Measurements from ENCODE around the gene IL1R2. TPM values are rescaled to one million over a fixed set of nuclear protein-coding genes. Genes with fewer than 3 reads are reported as not detected.

IL1R2 gene
- total RNA-seq, 1 donor from 2014 or later, result 101 TPM

DNA sequence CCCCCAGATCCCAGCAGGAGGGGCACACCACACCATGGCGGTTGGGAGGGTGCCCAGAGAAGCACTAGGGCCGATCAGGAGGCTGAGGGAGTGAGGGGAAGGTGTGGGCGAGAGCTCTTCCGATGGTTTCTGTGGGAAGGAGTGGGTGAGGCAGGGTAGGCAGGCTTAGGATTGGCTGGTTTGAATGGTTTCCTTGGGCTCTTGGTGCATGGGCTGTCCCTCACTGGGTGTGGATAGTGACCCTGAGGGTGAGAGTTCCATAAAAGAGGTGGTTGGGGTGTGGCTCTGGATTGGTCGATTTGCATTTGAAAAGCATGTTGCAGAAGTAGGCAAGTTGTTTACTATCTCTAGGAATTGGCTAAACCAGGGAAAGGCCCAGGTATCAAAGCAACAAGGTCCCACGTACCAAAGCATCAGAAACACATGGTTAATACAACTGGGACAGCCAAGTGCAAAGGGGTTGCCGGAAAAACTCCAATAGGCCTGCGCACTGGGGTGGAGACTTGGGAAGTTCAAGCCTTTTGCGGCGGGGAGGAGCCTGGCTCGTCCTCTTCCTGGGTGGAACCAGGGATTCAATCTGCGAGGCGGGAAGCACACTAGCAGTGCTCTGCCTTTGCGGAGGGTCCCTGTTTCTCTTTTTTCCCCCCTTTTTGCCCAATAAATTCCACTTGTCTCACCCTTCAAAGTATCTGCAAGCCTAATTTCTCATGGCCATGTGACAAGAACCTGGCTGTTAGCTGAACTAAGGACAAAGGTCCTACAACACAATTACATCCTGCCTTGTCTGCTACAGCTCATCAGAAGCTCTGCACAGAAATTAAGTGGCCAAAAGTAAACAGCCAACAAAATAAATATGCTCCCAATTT is 43.2 kb downstream of the IL1R2 start:
- no peak for DNase-seq (ENCODE audit: low spot score)

DNA sequence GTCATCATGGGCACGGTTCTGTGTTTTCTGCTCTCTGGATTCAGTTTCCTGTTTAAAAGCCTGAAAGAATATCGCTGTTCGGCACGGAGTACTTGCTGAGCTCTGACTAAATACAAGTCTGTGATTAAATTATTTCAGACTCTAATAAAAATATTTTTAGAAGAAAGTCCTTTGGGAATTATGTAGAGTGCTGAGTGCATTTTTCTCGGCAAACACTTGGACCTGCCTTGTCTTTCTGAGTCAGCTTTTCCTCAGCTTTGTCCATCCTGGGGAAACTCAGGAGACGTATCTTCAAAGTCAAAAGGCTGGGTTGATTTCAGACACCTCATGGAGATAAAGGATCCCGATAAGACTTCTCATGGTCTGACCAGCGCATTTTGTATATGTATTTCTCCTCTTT is 45.9 kb downstream of the IL1R2 start:
- no peak for DNase-seq (ENCODE audit: low spot score)

DNA sequence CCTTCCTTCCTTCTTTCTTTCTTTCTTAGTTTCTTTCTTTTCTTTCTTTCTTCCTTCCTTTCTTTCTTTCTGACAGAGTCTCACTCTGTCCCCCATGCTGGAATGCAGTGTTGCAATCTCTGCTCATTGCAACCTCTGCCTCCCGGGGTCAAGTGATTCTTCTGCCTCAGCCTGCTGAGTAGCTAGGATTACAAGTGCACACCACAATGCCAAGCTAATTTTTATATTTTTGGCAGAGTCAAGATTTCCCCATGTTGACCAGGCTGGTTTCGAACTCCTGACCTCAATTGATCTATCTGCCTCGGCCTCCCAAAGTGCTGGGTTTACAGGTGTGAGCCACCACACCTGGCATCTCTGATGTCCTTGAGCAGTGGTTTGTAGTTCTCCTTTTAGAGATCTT is 48.5 kb downstream of the IL1R2 start:
- DNase-seq (ENCODE audit: low spot score), result no peak

DNA sequence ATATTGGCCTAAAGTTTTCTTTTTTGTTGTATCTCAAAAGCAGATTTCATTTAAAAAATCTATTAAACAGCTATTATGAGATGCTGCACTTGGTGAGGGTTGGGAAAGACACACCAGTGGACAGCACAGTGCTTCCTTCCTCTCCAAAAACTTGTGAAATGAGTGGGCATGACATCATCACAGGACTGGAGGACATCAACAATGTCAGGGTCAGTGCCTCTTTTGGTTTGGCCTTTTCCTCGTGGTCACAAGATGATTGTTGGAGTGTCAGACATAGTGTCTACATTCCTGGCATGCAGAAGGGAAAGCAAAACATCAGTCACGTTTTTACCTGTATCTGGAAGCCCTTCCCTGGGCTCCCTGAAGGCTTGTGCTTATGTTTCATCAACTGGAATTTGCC is 49.6 kb downstream of the IL1R2 start:
- DNase-seq (ENCODE audit: low spot score), result no peak

DNA sequence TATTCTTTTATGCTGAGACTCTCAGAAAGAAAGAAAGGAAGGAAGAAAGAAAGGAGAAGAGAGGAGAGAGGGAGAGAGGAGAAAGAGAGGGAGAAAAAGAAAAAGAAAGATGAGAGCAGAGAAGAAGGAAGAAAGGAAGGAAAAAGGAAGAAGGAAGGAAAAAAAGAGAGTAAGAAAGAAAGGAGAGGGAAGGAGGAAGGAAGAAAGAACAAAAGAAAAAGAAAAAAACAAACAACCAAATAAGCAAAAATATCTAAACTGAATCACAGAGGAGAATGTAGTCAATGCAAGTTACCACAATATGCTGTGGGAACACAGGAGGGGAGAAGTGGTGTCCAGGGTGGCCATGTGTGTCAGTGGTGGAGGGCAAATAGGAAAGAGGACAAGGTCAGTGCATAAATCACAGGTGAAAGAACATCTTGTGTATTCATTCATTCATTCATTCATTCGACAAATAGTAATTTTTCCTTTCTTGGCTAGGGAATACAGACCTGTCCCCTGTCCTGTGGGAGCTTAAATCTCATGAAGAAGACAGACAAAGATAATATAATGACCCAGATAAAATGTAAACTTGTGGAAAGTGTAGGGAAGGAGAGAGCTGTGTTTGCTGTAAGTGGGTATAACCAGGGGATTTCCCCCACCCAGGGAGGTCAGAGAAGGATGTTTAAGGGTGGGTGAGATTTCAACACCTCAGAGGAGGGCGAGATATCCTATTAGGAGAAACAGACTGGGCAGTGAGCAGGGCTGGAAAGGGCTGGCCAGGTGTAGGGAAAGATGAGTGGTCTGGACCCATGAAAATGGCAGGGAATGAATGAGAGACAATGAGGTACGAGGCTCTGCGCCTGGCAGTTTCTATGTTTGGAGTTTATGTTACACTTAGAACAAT is 50.7 kb downstream of the IL1R2 start:
- DNase-seq (ENCODE audit: low spot score), result no peak

DNA sequence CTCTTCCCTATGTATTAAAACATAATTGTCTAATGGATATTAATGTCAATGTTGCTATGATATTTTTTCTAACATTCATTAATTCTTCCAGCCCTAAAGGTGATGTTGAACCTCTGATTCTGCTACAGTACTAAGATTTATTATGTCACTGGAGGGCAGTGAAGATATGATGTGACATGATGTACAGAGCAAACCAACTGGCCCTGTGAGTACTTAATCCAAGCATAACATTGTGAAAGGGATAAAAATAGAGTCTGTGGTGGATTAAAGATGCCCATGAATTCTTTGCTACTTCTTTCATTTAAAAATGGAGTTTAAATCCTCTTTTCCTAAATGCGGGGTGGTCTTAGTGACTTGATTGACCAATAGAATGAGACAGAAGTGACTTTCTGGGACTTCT is 51.8 kb downstream of the IL1R2 start:
- no peak for DNase-seq (ENCODE audit: low spot score)

DNA sequence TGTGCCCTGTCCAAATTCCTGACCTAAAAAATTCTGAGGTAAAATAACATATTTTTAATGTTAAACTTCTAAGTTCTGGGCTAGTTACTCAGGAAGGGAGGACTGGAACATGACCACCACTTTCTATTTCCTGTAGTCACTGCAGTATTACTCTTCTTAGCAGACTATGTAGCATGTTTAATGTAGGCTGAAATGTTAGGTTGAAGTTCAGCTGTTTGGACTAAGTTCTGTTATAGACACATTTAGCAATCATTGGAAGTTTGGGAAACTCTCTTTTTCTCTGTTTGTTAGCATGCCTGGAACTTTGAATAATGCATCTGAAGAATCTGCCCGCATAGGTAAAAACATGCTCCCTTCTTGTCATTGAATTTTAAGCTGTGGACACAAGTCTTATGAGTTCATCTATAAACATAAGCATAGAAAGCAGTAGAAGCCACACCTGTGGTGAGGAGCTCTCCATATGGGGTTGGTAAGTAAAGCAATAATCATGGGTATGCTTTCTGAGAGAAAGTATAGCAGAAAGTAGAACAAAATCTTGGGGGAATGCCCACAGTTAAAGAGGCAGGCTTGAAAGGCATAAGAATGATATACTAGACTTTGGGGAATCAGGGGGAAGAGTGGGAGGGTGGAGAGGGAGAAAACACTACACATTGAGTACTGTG is 52.6 kb downstream of the IL1R2 start:
- no peak for DNase-seq (ENCODE audit: low spot score)

DNA sequence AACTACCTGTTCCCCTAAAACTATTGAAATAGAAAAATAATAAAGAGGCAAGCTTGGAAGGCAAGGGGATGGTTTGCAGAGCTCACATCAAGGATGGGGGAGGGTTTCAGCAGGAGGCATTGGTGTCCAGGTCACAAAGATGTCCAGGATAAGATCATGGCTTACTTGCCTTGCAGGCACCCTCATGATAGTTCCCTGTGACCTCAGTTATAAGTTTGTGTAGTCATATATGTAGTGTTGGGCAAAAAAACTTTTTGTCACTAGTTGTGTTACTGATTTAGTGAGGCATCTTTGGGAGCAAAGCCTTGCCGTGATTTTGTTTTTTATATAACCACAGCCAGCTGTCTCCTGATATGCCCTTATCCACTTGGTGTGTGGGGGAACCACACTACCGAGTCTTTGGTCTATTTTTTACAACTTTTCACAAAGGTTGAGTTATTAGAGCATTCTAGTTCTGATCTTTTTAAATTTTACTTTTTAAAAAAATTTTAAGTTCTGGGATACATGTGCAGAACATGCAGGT is 53.3 kb downstream of the IL1R2 start:
- DNase-seq (ENCODE audit: low spot score), result no peak

DNA sequence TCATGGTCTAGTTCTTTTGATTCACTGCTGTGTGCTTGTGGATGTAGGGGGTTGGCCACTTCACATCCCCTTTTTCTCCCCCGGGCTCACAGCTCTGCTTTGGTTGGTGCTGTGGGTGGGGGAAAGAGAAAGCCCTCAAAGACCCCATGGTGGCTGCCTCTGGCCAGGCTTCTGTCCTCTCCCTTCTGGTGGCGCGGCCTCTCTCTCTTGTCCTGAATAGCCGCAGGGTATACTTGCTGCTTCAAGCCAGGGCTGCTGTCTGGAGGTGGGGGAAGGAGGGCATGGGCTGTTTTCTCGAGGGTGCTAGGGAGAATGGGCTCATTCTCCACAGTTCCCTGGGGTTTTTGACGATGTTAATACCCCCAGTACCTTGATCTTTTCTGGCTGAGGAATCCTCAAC is 53.9 kb downstream of the IL1R2 start:
- DNase-seq (ENCODE audit: low spot score), result no peak

DNA sequence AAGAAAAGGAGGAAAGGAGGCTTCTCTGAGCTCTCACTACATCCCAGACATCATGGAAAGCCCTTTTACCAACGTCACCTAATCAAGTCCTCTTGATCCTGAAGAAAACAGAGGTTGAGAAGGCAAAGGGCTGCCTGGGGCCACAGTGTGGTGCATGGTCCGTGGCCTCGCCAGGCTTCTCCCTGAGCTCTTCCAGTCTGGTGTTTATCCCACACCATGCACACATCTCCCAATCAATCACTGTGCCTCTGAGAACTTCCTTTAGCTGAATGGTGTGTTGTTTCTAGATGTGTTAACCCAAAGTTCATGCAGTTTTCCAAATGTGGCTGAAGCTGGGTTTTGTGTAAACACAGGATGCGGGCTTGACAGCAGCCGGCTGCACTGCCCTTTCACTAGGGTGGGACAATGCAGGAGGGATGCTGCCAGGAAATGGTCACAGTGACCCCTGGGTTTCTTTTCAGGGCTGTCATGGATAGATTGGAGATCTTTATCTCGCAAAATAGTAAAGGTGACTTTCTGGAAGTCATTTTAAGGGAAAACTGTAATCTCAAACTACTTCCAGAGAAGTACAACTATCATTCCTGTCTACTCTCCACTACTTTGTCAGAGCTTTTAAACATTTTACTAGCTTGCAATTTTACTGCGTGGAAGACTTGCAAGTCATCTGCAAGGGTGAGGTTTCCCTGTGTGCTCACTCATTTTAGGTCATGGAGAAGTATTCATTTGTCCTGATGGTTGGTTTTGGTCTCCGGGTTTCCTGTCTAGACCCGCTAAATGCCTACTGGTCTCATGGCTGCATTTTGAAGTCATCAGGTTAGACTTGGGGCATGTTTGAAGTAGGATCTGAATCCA is 54.6 kb downstream of the IL1R2 start:
- DNase-seq (ENCODE audit: low spot score), result no peak

DNA sequence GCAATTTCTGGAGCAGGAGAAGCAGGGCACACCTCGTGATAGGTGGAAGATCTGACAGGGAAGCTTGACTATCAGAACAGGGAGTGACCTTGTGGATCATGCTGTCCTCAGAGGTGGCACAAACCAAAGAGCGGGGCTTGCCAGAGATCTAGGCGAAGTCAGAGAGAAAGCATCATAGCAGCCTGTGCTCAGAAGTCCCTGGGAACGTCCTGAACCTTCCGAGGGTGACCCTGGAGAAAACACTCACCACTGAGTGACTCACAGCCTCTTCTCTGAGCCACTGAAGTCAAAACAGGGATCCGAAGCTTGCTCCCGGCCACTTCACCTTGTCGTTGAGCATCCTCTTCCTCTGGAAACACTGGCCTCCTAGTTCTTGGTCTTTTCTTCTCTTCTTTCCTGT is 56.7 kb downstream of the IL1R2 start:
- no peak for DNase-seq (ENCODE audit: low spot score)

DNA sequence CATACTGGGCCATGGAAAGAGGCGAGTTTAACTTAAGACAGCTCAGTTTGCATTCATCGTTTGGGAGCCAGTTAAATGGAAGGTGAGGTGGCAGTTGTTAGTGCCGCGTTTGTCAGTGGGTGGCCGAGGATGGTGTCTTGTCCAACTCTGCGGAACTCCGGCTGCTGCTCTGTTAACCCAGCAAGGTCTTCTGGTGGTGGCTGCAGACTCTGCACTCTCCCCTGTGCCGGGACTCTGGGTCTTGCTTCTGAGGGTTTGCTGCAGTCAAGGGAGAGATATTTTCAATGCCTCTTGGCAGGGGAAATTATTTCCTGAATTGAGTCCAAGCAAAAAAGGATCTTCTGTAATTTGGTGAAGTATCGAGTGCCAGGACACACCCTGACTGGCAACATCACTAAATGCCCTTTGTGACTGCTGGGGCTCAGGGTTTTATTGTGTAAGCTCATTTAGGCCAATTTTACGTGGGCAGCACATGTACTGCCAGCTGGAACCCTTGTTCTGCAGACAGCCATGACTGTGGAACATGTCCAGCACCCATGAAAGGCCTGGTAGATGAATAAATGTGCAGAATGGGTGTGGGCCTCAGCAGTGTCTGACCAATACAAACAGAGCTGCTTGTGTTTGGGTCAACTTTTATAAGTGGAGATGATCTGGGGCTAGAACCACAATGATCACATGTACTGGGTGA is 58.1 kb downstream of the IL1R2 start:
- DNase-seq (ENCODE audit: low spot score), result no peak

DNA sequence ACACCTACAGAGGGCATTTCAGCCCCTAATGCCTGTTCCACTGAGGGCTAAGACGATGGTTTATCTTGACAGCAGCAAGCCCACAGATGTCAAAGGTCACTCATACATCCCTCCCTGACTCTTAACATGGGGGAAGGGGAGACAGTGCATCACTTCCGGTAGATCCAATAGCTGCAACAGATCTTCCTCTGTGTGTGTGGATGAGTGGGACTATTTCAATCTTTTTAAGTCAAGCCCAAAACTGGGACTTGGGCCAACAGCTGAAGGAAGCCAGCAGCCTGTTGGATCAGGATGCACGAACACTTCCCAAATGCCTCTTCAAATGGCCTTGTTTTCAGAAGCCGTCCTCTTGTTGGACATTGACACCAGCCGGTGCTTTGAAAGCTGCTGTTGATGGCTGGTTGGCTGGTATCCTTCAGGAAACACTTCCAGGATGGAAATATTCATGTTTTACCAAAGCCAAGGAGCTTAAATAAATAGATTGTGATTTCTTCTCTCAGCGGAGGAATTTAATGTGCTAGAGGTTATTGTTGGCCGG is 59.2 kb downstream of the IL1R2 start:
- no peak for DNase-seq (ENCODE audit: low spot score)

DNA sequence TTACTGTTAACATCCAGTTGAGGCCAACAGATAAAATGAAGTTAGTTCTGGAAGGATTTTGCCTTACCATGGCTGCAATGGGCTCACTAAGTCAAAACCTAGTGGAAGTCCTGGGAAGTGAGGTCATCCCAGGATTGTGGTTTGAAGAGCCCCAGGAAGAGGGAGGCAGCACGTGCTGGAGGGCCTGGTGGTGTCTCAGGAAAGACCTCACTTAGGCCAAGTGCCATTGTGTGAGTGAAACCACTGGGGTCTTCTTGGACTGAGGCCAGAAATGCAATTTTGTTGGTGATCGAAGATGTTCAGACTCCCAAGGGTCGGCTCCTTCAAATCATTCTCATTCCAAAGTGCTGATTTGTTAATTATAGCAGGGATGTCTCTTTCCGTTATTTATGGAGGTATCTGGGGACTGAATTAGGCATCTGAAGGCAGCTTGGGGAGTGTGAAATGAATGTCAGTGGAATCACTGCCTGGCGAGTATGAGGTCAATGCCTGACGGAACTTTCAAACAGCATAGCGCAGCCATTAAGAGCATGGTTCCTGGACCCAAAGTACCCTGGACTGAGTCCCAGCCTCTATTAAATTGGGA is 60.0 kb downstream of the IL1R2 start:
- DNase-seq (ENCODE audit: low spot score), result no peak

DNA sequence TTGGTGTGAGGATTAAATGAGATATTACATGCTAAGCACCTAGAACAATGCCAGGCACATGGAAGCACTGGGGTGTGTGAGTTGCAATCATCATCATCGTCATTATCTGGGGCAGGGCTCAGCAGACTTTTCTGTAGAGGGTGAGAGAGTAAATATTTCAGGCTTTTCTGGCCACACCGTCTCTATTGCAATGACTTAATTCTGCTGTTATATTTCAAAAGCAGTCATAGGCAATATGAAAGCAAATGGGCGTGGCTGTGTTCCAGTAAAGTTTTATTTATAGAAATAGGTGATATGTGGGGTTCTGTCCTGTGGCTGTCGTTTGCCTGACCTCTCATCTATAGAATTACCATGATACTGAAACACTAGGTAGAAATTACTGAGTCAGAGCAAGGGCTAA is 60.6 kb downstream of the IL1R2 start:
- no peak for DNase-seq (ENCODE audit: low spot score)

DNA sequence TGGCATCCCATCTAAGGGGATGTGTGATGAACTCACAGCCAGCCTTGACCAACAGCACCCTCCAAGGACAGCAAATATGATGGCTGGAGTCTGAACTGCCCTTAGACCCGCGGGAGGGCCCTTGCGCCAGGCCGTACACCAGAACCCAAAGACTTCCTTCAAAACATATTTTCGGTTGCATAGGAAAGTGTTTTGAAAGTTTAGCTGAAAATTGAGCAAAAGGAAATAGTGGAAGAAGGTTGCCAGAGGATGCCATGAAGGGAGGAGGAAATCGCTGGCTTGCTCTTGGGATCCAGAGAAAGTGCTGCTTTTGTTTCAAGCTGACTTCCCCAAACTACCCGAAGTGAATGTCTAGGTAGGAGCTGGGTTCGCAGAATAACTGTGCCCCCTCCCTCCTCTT is 61.3 kb downstream of the IL1R2 start:
- no peak for DNase-seq (ENCODE audit: low spot score)

DNA sequence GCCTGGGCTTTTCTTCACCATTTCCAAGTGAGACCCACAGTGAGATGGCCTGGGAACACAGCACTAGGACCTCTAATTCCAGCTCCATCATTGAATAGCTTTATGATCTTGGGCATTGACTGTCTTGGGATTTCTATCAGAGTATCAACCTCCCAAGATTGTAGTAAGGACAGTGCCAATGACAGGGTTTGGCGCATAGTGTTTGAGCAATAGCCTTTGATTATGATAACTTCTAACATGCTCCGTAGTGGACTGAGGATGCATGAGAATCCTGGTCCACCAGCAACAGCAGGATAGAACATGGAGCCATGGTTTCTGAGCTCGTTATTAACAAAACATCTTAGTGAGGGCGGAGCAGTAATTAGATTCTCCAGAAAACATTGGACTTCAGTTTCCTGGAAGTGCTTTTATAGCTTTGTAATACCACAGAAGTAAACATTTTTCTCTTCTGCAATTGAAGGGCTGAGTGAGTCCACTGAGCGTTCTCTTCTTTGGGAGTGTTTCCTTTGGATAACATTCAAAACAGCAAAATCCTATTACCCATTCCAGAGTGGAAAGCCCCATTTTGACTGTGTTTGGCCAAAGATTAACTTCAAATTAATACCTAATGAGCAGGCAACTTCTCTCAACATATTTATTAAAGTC is 63.7 kb downstream of the IL1R2 start:
- DNase-seq (ENCODE audit: low spot score), result no peak

DNA sequence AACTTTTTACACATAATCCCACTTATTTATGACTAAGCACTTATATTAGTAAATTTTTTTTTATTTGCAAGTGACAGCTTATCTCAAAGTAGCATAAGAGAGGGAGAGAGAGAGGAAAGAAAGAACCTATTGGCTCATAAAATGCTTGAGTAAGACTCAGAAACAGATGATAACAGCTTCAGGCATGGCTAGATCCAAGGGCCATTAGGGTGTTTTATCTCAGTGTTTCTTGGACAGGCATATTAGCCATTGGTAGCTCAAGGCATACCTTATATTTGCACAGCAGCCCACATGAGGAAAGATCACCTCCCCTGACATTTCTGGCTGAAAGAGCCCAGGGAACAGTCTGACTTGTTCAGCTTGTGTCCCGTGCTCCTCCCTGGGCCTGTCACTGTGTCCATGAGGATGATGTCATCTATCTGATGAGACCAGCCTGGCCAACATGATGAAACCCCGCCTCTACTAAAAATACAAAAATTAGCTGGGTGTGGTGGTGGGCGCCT is 64.4 kb downstream of the IL1R2 start:
- no peak for DNase-seq (ENCODE audit: low spot score)

All from mesenteric fat pad (tissue), 1 donor.